Stimulated activated CD4-positive, alpha-beta T cell treated with anti-CD3 and anti-CD28 coated beads, TNF-alpha, amount 100 ng/mL, for 4 hours (primary cell): ENCODE measurements around the gene MTMR1.

Experiments
- DNase-seq, 3 experiments: peaks; one replicate each; pipeline ENCODE4 v3.0.0-alpha.2; 2020; ENCODE audit warnings: low read depth in 3 of 3

The MTMR1 gene

DNA sequence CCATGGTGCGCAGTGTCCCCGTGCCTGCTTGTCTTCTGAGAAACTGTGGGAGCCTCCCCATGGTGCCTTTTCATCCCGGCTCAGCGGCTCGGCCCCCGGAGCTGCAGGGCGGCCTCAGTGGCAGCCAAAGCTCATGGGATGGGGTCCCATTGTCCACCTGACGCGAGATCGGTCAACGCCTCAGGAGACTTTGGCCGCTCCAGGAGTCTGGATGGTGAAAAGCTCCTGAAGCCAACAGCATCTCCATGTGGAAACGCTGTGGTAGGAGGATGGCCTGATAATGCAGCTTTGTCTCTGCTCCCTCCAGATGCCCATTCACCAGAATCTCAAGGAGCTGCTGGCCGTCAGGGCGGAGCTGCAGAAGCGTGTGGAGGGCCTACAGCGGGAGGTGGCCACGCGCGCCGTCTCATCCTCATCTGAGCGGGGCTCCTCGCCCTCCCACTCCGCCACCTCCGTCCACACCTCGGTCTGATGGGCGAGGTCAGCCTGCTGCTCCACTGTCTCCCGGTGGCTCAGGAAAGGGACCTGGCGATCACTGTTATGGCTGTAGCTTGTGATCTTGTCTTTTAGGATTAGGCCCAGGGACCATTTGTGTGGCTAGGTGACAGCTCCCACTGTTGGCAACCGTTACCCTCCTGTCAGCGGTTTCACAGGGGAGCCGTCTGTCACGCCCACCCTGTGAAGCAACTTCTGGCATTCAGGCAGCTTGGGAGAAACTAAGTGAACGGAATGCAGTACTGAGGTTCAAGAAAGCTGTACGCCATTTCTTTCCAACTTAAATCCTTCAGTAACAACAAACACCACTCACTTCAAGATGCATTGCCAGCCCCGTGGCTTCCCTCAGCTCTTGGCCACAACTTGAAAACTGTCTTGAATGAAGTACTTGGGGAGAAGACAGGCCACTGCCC, 69.3 kb downstream of the MTMR1 start:
- DNase-seq, result no peak

GRCh38 chrX:150763303-150763797, 70.2 kb downstream of the MTMR1 start:
- DNase-seq, result no peak

GRCh38 chrX:150763810-150764209, 70.6 kb downstream of the MTMR1 start:
- no peak for DNase-seq

DNA sequence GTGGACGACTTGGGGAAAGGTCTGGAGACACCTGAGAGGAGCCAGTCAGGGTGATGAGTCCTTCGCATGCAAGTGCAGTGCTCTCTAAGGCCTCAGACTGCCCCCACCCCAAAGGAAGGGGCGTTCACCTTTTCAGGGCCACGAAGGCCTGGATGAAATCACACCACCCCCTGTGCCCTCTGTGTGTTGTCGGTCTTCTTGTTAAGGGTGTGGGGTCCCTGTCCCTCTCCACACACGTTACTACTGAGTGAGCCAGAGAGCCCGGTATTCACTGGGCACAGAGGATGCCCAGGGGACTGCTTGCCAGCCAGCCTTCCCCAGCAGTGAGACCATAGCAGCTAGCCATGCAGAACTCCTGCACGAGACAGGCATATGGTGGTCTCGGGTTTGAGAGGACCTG, 72.0 kb downstream of the MTMR1 start:
- DNase-seq, result no peak

DNA sequence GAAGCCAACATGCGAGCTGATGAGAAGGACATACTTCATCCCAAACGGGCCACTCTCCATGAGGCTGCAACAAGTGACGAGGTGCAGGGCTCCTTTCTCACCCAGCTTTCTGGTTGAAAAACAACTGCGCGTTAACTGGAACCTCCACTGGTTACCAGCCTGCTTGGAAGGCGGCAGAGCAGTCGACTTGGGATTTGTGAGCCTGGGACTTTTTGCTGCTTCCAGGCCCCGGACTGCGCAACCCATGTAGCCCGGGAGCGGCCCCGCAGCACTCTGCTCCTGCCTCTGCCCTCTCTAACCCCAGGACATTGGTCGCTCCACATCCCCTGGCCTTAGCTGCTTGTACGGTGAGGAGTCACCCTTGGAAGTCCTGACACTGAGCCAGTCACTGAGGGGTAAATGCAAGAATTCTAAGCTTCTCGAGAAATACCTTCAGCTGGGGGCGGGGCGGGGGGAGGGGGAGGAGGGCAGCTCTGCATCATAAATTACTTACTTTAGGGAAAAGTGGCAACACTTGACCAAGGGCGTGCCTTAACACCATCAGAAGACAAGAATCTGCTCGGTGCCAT, 72.7 kb downstream of the MTMR1 start:
- no peak for DNase-seq

GRCh38 chrX:150766351-150767044, 73.3 kb downstream of the MTMR1 start:
- no peak for DNase-seq

DNA sequence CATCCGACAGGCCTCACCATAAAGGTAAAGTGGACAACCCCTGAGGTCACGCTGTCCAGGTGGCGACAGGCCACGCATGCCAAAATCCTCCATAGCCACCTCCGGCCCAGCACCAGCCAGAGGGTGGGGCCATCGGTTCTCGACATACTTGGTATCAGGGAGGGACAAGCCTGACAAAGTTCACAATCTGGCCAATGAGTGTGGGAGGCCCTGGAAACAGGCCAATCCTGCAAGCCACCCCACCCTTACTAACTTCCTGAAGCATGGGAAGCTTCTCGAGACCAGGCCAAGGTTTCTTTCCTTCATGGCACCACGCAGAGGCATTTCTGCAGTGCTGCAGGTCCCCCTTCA, 73.8 kb downstream of the MTMR1 start:
- no peak for DNase-seq

- no peak for DNase-seq
Observed at GRCh38 chrX:150767475-150768131, 74.4 kb downstream of the MTMR1 start.

GRCh38 chrX:150768132-150768485, 74.9 kb downstream of the MTMR1 start:
- DNase-seq, result no peak

GRCh38 chrX:150768580-150769190, 75.5 kb downstream of the MTMR1 start:
- no peak for DNase-seq

DNA sequence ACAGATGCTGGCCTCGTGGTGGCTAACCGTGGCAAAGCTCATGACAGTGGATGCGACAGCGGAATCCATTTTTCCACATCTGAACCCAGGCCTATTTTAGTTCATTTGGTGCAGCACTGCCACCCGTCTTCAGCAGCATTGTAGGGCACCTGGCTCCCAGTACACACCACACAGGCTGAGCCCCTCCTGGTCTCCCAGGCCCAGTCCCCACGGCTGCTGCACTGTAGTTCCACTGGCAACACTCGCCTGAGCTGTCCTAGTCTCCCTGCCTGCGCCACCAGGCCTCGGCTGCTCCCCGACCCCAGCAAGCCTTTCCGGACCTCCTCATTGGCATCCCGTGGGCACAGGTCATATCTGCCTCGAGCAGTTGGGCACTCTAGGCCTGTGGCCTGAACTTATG, 76.2 kb downstream of the MTMR1 start:
- no peak for DNase-seq

GRCh38 chrX:150770623-150771022, 77.4 kb downstream of the MTMR1 start:
- DNase-seq, result no peak

- no peak for DNase-seq
Observed at GRCh38 chrX:150771116-150771515, 77.9 kb downstream of the MTMR1 start.

GRCh38 chrX:150772150-150772970, 79.2 kb downstream of the MTMR1 start:
- DNase-seq, result peak; percentile 40 to 60 (median 55)

GRCh38 chrX:150773117-150773516, 79.9 kb downstream of the MTMR1 start:
- DNase-seq, result no peak

GRCh38 chrX:150773634-150774033, 80.4 kb downstream of the MTMR1 start:
- no peak for DNase-seq

DNA sequence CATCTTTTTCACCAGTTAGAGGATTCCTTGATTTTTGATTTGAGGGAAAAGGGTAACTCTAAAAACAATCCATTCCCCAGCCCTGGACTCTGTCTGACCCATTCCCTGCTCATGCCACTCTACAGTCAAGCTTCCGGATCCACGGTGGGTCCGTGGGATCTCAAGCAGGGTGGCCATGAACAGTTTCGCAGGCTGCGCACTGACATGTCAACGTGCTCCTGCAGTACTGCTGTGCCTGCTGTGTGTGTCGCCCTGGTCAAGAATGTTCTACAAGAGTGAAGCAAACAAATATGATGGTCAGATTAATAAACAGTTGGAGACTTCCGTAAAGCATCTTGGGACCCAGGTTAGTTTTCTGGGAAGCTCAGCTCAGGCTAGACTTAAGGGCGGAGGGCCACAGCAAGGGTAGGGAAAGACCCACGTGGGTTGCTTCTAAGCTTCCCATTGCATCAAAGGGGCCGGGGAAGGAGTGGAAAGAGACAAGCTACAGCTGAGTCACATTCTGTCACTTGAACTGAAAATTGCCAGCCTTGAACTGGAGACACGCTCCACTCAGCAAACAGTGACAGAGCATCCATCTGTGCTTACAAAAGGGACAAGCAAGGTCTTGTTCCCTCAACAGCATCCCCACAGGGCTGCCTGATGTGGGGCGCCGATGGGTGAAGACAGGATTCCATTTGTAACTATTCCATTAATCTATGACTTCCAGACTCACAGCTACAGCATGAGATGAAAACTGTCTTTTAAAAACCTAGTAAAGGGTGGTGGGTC, 81.8 kb downstream of the MTMR1 start:
- DNase-seq, result no peak

- DNase-seq, result no peak
Observed at GRCh38 chrX:150775569-150776350, 82.6 kb downstream of the MTMR1 start.

- no peak for DNase-seq
Observed at GRCh38 chrX:150777328-150777992, 84.3 kb downstream of the MTMR1 start.
